GM12878 (cell line): ENCODE measurements around the gene PLEKHS1. TPM values are rescaled to one million over a fixed set of nuclear protein-coding genes. Genes with fewer than 3 reads are reported as not detected.

Source experiments
- ATAC-seq: fragments of 200-7000 bp; cut with Tn5 transposase; 3 replicates; pipeline ENCODE4 v1.9.1; 2020; ENCODE audit warnings: mild to moderate bottlenecking, moderate library complexity
- BruUV-seq: library from RNA; stranded (reverse); fragments of 400-500 nt; replicated peaks from 2 replicates; lab custom pipeline; 2021; lab: Mats Ljungman, UMichigan
- CTCF ChIA-PET: fragments of 300-600 bp; sonication (Branson Sonifier 250); formaldehyde crosslinking; extraction: SDS; loops from one replicate; lab custom pipeline; 2021; ENCODE audit warnings: inconsistent platforms; lab: Yijun Ruan, JAX
- POLR2A ChIA-PET: fragments of 350-600 bp; formaldehyde crosslinking; extraction: SDS; loops from one replicate; lab custom pipeline; 2021; ENCODE audit warnings: inconsistent platforms; lab: Charles Lee
- RAD21 ChIA-PET: fragments of 300-600 bp; sonication (Branson Sonifier 250); formaldehyde crosslinking; loops from one replicate; lab custom pipeline; 2023; ENCODE audit warnings: antibody characterized with exemption; ENCODE audit not compliant: unreplicated experiment; lab: Charles Lee
- SMC1A ChIA-PET: fragments of 300-600 bp; sonication (Branson Sonifier 250); formaldehyde crosslinking; loops from one replicate; lab custom pipeline; 2023; ENCODE audit not compliant: unreplicated experiment, uncharacterized antibody; lab: Charles Lee
- DNase-seq: peaks from one replicate; pipeline ENCODE4 v3.0.0-alpha.2; 2011; ENCODE audit warnings: low read depth, low spot score
- FAIRE-seq: peaks from 3 replicates; lab custom pipeline; 2011; peaks lifted over from hg19 to GRCh38; lab: Jason Lieb, UNC
- H2AFZ ChIP-seq: 2 replicates; pipeline ENCODE4 v1.6.0; 2011; ENCODE audit warnings: low read depth, low read length, control low read depth; ENCODE audit not compliant: control insufficient read depth
- H3K27ac ChIP-seq: 2 replicates; pipeline ENCODE4 v1.5.1; 2011; ENCODE audit warnings: control low read depth; ENCODE audit not compliant: control insufficient read depth, insufficient read depth
- H3K27me3 ChIP-seq, 2 experiments: replicated peaks in 1 of 2; 2 replicates each; pipeline versions ENCODE4 v1.6.0 to v1.6.1; 2011; ENCODE audit warnings: low read length in 1 of 2; ENCODE audit not compliant: control insufficient read depth in 2 of 2, insufficient read depth in 2 of 2
- H3K36me3 ChIP-seq, 2 experiments: 2 replicates each; pipeline ENCODE4 v1.5.1; 2011; ENCODE audit warnings: low read length in 1 of 2; ENCODE audit not compliant: control insufficient read depth in 2 of 2, insufficient read depth in 2 of 2
- H3K4me1 ChIP-seq: 2 replicates; pipeline ENCODE4 v1.6.1; 2011; ENCODE audit warnings: mild to moderate bottlenecking, low read length, moderate library complexity, mixed read lengths; ENCODE audit not compliant: control insufficient read depth, insufficient read depth
- H3K4me2 ChIP-seq: 2 replicates; pipeline ENCODE4 v1.6.0; 2011; ENCODE audit warnings: control low read depth; ENCODE audit not compliant: control insufficient read depth, insufficient read depth
- H3K4me3 ChIP-seq: fragments of 200-600 bp; sonication (generic); 2 replicates; pipeline ENCODE4 v1.5.1; 2016
- H3K79me2 ChIP-seq: 2 replicates; pipeline ENCODE4 v1.6.0; 2011; ENCODE audit warnings: low read length; ENCODE audit not compliant: control insufficient read depth, insufficient read depth
- H3K9ac ChIP-seq: 2 replicates; pipeline ENCODE4 v1.8.0; 2011; ENCODE audit warnings: low read length, control low read depth, mixed read lengths; ENCODE audit not compliant: control insufficient read depth, insufficient read depth
- H3K9me3 ChIP-seq: replicated peaks from 3 replicates; pipeline ENCODE4 v1.5.1; 2011; ENCODE audit warnings: mild to moderate bottlenecking, low read length; ENCODE audit not compliant: control insufficient read depth, insufficient read depth
- H4K20me1 ChIP-seq: 2 replicates; pipeline ENCODE4 v1.6.0; 2011; ENCODE audit not compliant: control insufficient read depth, insufficient read depth
- ATF2 ChIP-seq: IDR thresholded peaks from 2 replicates; pipeline ENCODE4 v1.6.1; 2012; ENCODE audit warnings: low read length, inconsistent platforms
- ATF3 ChIP-seq: IDR thresholded peaks from 2 replicates; pipeline ENCODE4 v1.6.1; 2011; ENCODE audit warnings: low read depth, mild to moderate bottlenecking, low read length, moderate library complexity, borderline replicate concordance; ENCODE audit errors: extremely low read depth
- BCL11A ChIP-seq: IDR thresholded peaks from 2 replicates; pipeline ENCODE4 v1.6.1; 2011; ENCODE audit warnings: low read depth, low read length
- BMI1 ChIP-seq: fragments of 450-650 bp; IDR thresholded peaks from 2 replicates; pipeline ENCODE4 v1.6.1; 2016; ENCODE audit warnings: mild to moderate bottlenecking, moderate library complexity, borderline replicate concordance
- CBFB ChIP-seq: IDR thresholded peaks from 2 replicates; pipeline ENCODE4 v1.6.1; 2016; ENCODE audit warnings: antibody characterized with exemption, low read depth
- CHD2 ChIP-seq: IDR thresholded peaks from 2 replicates; pipeline ENCODE4 v1.6.1; 2011; ENCODE audit warnings: low read depth, low read length, improper control_type of control experiment, borderline replicate concordance
- EP300 ChIP-seq, 2 experiments: fragments of 150-350 bp in 1 of 2; IDR thresholded peaks; 2 replicates each; pipeline ENCODE4 v1.6.1; 2011 to 2012; ENCODE audit warnings: low read depth in 2 of 2, low read length in 2 of 2, borderline replicate concordance in 1 of 2, improper control_type of control experiment in 1 of 2, inconsistent platforms in 1 of 2; ENCODE audit not compliant: control insufficient read depth in 1 of 2
- HDGF ChIP-seq: fragments of 450-650 bp; IDR thresholded peaks from 2 replicates; pipeline ENCODE4 v1.6.1; 2016; ENCODE audit warnings: antibody characterized with exemption
- NFXL1 ChIP-seq: fragments of 450-650 bp; IDR thresholded peaks from 2 replicates; pipeline ENCODE4 v1.6.1; 2017; ENCODE audit warnings: antibody characterized with exemption, mild to moderate bottlenecking, borderline replicate concordance
- NFYA ChIP-seq: IDR thresholded peaks from 2 replicates; pipeline ENCODE4 v1.6.1; 2011; ENCODE audit warnings: low read depth, mild to moderate bottlenecking, low read length, improper control_type of control experiment, borderline replicate concordance
- PAX5 ChIP-seq: IDR thresholded peaks from 2 replicates; pipeline ENCODE4 v1.6.1; 2011; ENCODE audit warnings: low read depth, low read length, borderline replicate concordance
- PBX3 ChIP-seq: IDR thresholded peaks from 2 replicates; pipeline ENCODE4 v1.6.1; 2011; ENCODE audit warnings: mild to moderate bottlenecking, low read depth, low read length, moderate library complexity; ENCODE audit not compliant: insufficient replicate concordance
- POLR2A ChIP-seq: IDR thresholded peaks from 2 replicates; pipeline ENCODE4 v1.6.1; 2011; ENCODE audit warnings: low read depth, mild to moderate bottlenecking, low read length
- POU2F2 ChIP-seq: IDR thresholded peaks from 3 replicates; pipeline ENCODE4 v1.6.1; 2011; ENCODE audit warnings: low read depth, mild to moderate bottlenecking, low read length, borderline replicate concordance
- SRF ChIP-seq, 2 experiments: IDR thresholded peaks; 2 replicates each; pipeline ENCODE4 v1.6.1; 2011; ENCODE audit warnings: low read depth in 2 of 2, low read length in 2 of 2, mild to moderate bottlenecking in 1 of 2, moderate library complexity in 1 of 2
- TCF7 ChIP-seq: IDR thresholded peaks from 2 replicates; pipeline ENCODE4 v1.6.1; 2014; ENCODE audit warnings: antibody characterized with exemption, borderline replicate concordance
- YBX1 ChIP-seq: fragments of 450-650 bp; IDR thresholded peaks from 2 replicates; pipeline ENCODE4 v1.6.1; 2016; ENCODE audit warnings: antibody characterized with exemption
- ZNF384 ChIP-seq: IDR thresholded peaks from 2 replicates; pipeline ENCODE4 v1.6.1; 2012; ENCODE audit warnings: low read depth, mild to moderate bottlenecking, low read length, improper control_type of control experiment, borderline replicate concordance
- ZNF622 ChIP-seq: fragments of 450-650 bp; IDR thresholded peaks from 2 replicates; pipeline ENCODE4 v1.6.1; 2017; ENCODE audit warnings: mild to moderate bottlenecking, inconsistent platforms
- WGBS: methylation state at CpG from one replicate; pipeline ENCODE4 v1.1.6; 2016; ENCODE audit warnings: low lambda C conversion rate; ENCODE audit not compliant: insufficient replicate concordance, insufficient coverage; ENCODE audit errors: missing lambda C conversion rate; 5-methylcytosine and 5-hydroxymethylcytosine counted together
- in situ Hi-C: fragments of 300-500 bp; cut with MboI; formaldehyde crosslinking; loops from 9 replicates; pipeline ENCODE4 v1.14.3; 2018; ENCODE audit warnings: mixed read lengths
- intact Hi-C: fragments of 100-400 bp; cut with micrococcal nuclease; formaldehyde crosslinking; loops from one replicate; pipeline ENCODE4 v1.14.2; 2022; ENCODE audit not compliant: unreplicated experiment
- polyA plus RNA-seq, 11 experiments: library from polyadenylated mRNA; depleted of rRNA in 4 of 11; unstranded in 6 of 11; stranded (reverse) in 5 of 11; fragments of >200 nt; fragmentation: Nextera tagmentation in 4 of 11; fragmentation: Illumina TruSeq in 1 of 11; extraction: Ambion mirVana in 4 of 11; extraction: Trizol in 1 of 11; gene quantifications; 1 replicate in 1 of 11; 2 replicates in 10 of 11; pipeline versions ENCODE4 v1.2.1 to v1.2.3, GENCODE V29; 2011 to 2016; ENCODE audit warnings: inconsistent platforms in 2 of 11, missing spikeins in 2 of 11, low read depth in 1 of 11
- total RNA-seq, 4 experiments: library from RNA; depleted of rRNA in 3 of 4; stranded (reverse); fragments of >200 nt in 3 of 4; fragmentation: Illumina TruSeq in 1 of 4; extraction: Trizol in 1 of 4; gene quantifications; 2 replicates each; pipeline versions ENCODE4 v1.2.1 to v1.2.3, GENCODE V29; 2013 to 2021

PLEKHS1 gene
- total and polyA plus RNA-seq, 10 of the 15 experiments (the other 5 are each of a cell fraction or from before 2014, with no cell fraction given): 0.04 to 0.17 TPM; not detected in 8

GRCh38 chr10:113808168-113808567, 56.7 kb downstream of the PLEKHS1 start:
- H3K9me3 ChIP-seq: no peaks in the 10 kb centered on the region; the same call in 2 of the 3 replicates
- no peaks in the 10 kb centered on the region for H3K79me2 ChIP-seq
- no TSS peak for BruUV-seq
- H3K4me2 ChIP-seq: no peak overlapping the region
- no peak overlapping the region for H2AFZ ChIP-seq
- ChIA-PET CTCF (interaction anchor here (0.9 to 14.3 kb wide), 2 partner anchors 184 to 298 kb away, joined by 3 to 295 read pairs; no protein-coding TSS in a partner anchor), RAD21 (interaction anchor here (1.3 to 13.3 kb wide), 2 partner anchors 9 to 296 kb away, joined by 4 to 157 read pairs; no protein-coding TSS in a partner anchor), SMC1A (interaction anchor here (0.6 to 16.8 kb wide), 5 partner anchors 9 to 299 kb away, joined by 3 to 291 read pairs (median 6); no protein-coding TSS in a partner anchor), POLR2A (interaction anchor here (1.2 kb wide), 1 partner anchor 12 kb away, joined by 3 read pairs; no protein-coding TSS in a partner anchor)
- no peak overlapping the region for H3K4me3 ChIP-seq
- H3K27me3 ChIP-seq: no peaks in the 10 kb centered on the region; a peak in 2 of 4 replicates
- in situ Hi-C loops (no loop called here), intact Hi-C loops (no loop called here)
- H4K20me1 ChIP-seq: no peaks in the 10 kb centered on the region
- 24% methylated on average over 3 of the region's 3 CpGs for WGBS
- no peak overlapping the region for H3K9ac ChIP-seq
- H3K36me3 ChIP-seq: no peaks in the 10 kb centered on the region
- peak; percentile 52 for FAIRE-seq
- ATAC-seq: peak; percentile 65
- no peak overlapping the region for H3K27ac ChIP-seq
- TF ChIP-seq PAX5 (no peak), YBX1 (no peak), BCL11A (no peak), CHD2 (no peak), ATF2 (no peak), NFXL1 (no peak), ZNF384 (no peak), HDGF (no peak), POLR2A (no peak), POU2F2 (no peak), ZNF622 (no peak), CBFB (no peak), TCF7 (no peak), NFYA (no peak), EP300 (IDR thresholded peaks at IDR 0.05; ENCODE audit: borderline replicate concordance in 1 of 2, control insufficient read depth in 1 of 2, low read depth in 2 of 2, low read length in 2 of 2) (no peak), BMI1 (no peak), ATF3 (no peak), PBX3 (no peak), SRF (IDR thresholded peaks at IDR 0.05; ENCODE audit: low read depth in 2 of 2, low read length in 2 of 2) (no peak)
- DNase-seq: no peak
- peaks cover 3% of the 10 kb centered on the region for H3K4me1 ChIP-seq
